ENCODE results near the gene PAPPA.

- TF ChIP-seq, protein P1, sequence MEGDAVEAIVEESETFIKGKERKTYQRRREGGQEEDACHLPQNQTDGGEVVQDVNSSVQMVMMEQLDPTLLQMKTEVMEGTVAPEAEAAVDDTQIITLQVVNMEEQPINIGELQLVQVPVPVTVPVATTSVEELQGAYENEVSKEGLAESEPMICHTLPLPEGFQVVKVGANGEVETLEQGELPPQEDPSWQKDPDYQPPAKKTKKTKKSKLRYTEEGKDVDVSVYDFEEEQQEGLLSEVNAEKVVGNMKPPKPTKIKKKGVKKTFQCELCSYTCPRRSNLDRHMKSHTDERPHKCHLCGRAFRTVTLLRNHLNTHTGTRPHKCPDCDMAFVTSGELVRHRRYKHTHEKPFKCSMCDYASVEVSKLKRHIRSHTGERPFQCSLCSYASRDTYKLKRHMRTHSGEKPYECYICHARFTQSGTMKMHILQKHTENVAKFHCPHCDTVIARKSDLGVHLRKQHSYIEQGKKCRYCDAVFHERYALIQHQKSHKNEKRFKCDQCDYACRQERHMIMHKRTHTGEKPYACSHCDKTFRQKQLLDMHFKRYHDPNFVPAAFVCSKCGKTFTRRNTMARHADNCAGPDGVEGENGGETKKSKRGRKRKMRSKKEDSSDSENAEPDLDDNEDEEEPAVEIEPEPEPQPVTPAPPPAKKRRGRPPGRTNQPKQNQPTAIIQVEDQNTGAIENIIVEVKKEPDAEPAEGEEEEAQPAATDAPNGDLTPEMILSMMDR (conservative IDR thresholded peaks at IDR 0.05): no peak
- TF ChIP-seq ZFX (IDR thresholded peaks at IDR 0.05): no peak
Observed at GRCh38 chr9:116309900-116310611, 156.5 kb downstream of the PAPPA start.
